Liver (tissue), 9 donors: ENCODE measurements around the gene SAMD4A. TPM values are rescaled to one million over a fixed set of nuclear protein-coding genes. Genes with fewer than 3 reads are reported as not detected.

Experiments
- DNase-seq: peaks from one replicate; pipeline ENCODE4 v3.0.0-alpha.2; 2017; ENCODE audit warnings: low spot score
- H3K27ac ChIP-seq, 2 donors: one replicate each; pipeline ENCODE4 v1.7.0; 2013; ENCODE audit warnings: inconsistent platforms in 2 of 2, low read length in 2 of 2, control low read depth in 1 of 2, low read depth in 1 of 2, mild to moderate bottlenecking in 1 of 2
- H3K27me3 ChIP-seq, 4 donors: one replicate each; pipeline versions ENCODE4 v1.6.1 to v1.7.0; 2013; ENCODE audit warnings: low read length in 3 of 4, inconsistent platforms in 1 of 4, mild to moderate bottlenecking in 1 of 4, moderate library complexity in 1 of 4; ENCODE audit not compliant: control insufficient read depth in 4 of 4, insufficient read depth in 4 of 4
- H3K36me3 ChIP-seq, 4 donors: one replicate each; pipeline versions ENCODE4 v1.6.1 to v1.7.0; 2013; ENCODE audit warnings: low read length in 3 of 4, mild to moderate bottlenecking in 3 of 4, low read depth in 1 of 4, moderate library complexity in 1 of 4; ENCODE audit not compliant: control insufficient read depth in 4 of 4, insufficient read depth in 3 of 4
- H3K4me1 ChIP-seq, 4 donors: one replicate each; pipeline versions ENCODE4 v1.6.1 to v1.7.0; 2013; ENCODE audit warnings: low read length in 3 of 4, mild to moderate bottlenecking in 3 of 4, moderate library complexity in 1 of 4; ENCODE audit not compliant: control insufficient read depth in 4 of 4, insufficient read depth in 4 of 4
- H3K4me3 ChIP-seq, 3 donors: one replicate each; pipeline versions ENCODE4 v1.6.1 to v1.7.0; 2013; ENCODE audit warnings: low read length in 3 of 3, control low read depth in 1 of 3, low read depth in 1 of 3, mild to moderate bottlenecking in 1 of 3
- H3K9ac ChIP-seq, 2 donors: one replicate each; pipeline ENCODE4 v1.7.0; 2013; ENCODE audit warnings: low read length in 2 of 2, mild to moderate bottlenecking in 2 of 2, moderate library complexity in 2 of 2, control low read depth in 1 of 2, low read depth in 1 of 2
- H3K9me3 ChIP-seq, 4 donors: one replicate each; pipeline versions ENCODE4 v1.6.1 to v1.7.0; 2013; ENCODE audit warnings: low read length in 3 of 4; ENCODE audit not compliant: control insufficient read depth in 4 of 4
- EGR1 ChIP-seq, 2 donors: IDR thresholded peaks; 2 replicates each; pipeline ENCODE4 v1.6.1; 2016 to 2018; ENCODE audit warnings: antibody characterized with exemption in 2 of 2, low read depth in 2 of 2
- FOXA1 ChIP-seq: IDR thresholded peaks from 2 replicates; pipeline ENCODE4 v1.6.1; 2016; ENCODE audit warnings: antibody characterized with exemption
- FOXA2 ChIP-seq: IDR thresholded peaks from 2 replicates; pipeline ENCODE4 v1.6.1; 2016; ENCODE audit warnings: antibody characterized with exemption
- HNF4A ChIP-seq, 2 donors: conservative IDR thresholded peaks; 2 replicates each; pipeline ENCODE4 v1.6.1; 2016; ENCODE audit warnings: antibody characterized with exemption in 2 of 2, mild to moderate bottlenecking in 2 of 2
- MAX ChIP-seq: IDR thresholded peaks from 2 replicates; pipeline ENCODE4 v1.6.1; 2016; ENCODE audit warnings: antibody characterized with exemption
- RAD21 ChIP-seq, 2 donors: IDR thresholded peaks; 2 replicates each; pipeline ENCODE4 v1.6.1; 2016; ENCODE audit warnings: antibody characterized with exemption in 2 of 2, mild to moderate bottlenecking in 2 of 2
- WGBS: extraction: QIAGEN DNeasy Blood & Tissue Kit; methylation state at CpG from one replicate; pipeline ENCODE4 v1.1.7; 2013; 5-methylcytosine and 5-hydroxymethylcytosine counted together
- polyA plus RNA-seq, 2 donors: library from polyadenylated mRNA; stranded (reverse) in 1 of 2; unstranded in 1 of 2; fragments of 200-250 nt in 1 of 2; fragments of >200 nt in 1 of 2; fragmentation: Nextera tagmentation in 1 of 2; extraction: Ambion mirVana in 1 of 2; gene quantifications; one replicate each; pipeline versions ENCODE4 v1.2.1 to v1.2.3, GENCODE V29; 2013 to 2015
- total RNA-seq, 2 donors: library from RNA; depleted of rRNA; stranded (reverse); fragments of >200 nt; gene quantifications; one replicate each; pipeline ENCODE4 v1.2.3, GENCODE V29; 2014
- TF ChIP-seq, protein P1 (sequence below): IDR thresholded peaks from 2 replicates; pipeline ENCODE4 v1.6.1; 2016; ENCODE audit warnings: antibody characterized with exemption
- TF ChIP-seq, protein P2 (sequence below): IDR thresholded peaks from 2 replicates; pipeline ENCODE4 v1.6.1; 2016; ENCODE audit warnings: antibody characterized with exemption, mild to moderate bottlenecking
- donor health status: healthy.
- donor health status: healthy.
- donor health status: healthy.
- donor health status: healthy.
- donor health status: healthy.

The SAMD4A gene
- total and polyA plus RNA-seq, 4 donors, result 4.3 to 17.8 (median 8.1) TPM

GRCh38 chr14:54774824-54775223 is 207.9 kb downstream of the SAMD4A start:
- H3K4me1 ChIP-seq, result peaks cover 11 to 67% (median 56%) of the 10 kb centered on the region in 4 donors
- H3K36me3 ChIP-seq, result peaks cover 0 to 6% (median 3%) of the 10 kb centered on the region in 4 donors
- no peak for DNase-seq
- 93% methylated on average over 15 of the region's 15 CpGs for WGBS
- TF ChIP-seq FOXA2, result no peak
- no peak for TF ChIP-seq FOXA1
- no peak for TF ChIP-seq RAD21 (IDR thresholded peaks at IDR 0.05)
- no peak for TF ChIP-seq EGR1 (IDR thresholded peaks at IDR 0.05; ENCODE audit: low read depth in 2 of 2)
- no peak overlapping the region for H3K9ac ChIP-seq
- no peaks in the 10 kb centered on the region for H3K9me3 ChIP-seq
- H3K27ac ChIP-seq, result peak overlapping the region in 1 of 2 donors; percentile 19
- H3K27me3 ChIP-seq, result no peaks in the 10 kb centered on the region
- H3K4me3 ChIP-seq, result no peak overlapping the region

DNA sequence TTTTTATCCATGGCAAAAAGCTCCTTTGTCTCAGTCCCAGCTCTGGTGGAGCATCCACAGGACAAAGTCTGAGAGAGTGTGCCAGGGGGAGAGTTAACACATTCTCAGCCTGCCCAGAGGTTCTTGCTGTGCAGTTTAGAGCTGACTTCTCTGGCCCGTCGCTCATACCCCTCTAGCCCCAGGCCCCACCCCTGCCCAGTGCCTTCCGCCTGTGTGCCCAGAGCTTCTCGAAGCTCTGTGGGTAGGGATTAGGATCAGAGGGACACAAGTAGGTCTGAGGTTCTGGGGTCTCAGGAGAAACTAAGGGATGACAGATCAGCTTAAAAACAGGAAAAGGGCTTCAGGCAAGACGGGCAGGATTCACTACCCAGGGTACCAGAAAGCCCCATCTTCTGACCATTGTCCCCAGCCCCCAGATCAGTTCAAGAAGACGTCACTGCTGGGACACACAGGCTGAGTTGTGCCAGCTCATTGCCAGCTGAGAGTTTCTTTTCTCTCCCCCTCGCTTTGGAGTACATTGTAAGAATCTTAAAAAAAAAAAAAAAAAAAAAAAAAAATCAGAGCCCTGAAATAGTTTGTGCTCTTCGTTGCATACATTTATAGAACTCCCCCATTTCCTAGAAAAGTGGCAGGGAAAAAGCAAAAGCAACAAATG is 208.7 kb downstream of the SAMD4A start:
- WGBS, result 74% methylated on average over 8 of the region's 8 CpGs
- Histone ChIP-seq H3K9ac (peak overlapping the region in 1 of 2 donors; percentile 38), H3K27ac (peak overlapping the region; percentile 33), H3K36me3 (peaks cover 0 to 5% (median 2%) of the 10 kb centered on the region in 4 donors), H3K27me3 (no peaks in the 10 kb centered on the region), H3K9me3 (no peaks in the 10 kb centered on the region), H3K4me3 (no peak overlapping the region), H3K4me1 (peaks cover 11 to 67% (median 56%) of the 10 kb centered on the region in 4 donors)
- DNase-seq, result no peak
- TF ChIP-seq, protein P1, sequence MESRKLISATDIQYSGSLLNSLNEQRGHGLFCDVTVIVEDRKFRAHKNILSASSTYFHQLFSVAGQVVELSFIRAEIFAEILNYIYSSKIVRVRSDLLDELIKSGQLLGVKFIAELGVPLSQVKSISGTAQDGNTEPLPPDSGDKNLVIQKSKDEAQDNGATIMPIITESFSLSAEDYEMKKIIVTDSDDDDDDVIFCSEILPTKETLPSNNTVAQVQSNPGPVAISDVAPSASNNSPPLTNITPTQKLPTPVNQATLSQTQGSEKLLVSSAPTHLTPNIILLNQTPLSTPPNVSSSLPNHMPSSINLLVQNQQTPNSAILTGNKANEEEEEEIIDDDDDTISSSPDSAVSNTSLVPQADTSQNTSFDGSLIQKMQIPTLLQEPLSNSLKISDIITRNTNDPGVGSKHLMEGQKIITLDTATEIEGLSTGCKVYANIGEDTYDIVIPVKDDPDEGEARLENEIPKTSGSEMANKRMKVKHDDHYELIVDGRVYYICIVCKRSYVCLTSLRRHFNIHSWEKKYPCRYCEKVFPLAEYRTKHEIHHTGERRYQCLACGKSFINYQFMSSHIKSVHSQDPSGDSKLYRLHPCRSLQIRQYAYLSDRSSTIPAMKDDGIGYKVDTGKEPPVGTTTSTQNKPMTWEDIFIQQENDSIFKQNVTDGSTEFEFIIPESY, result no peak
- TF ChIP-seq MAX, result no peak
- TF ChIP-seq, protein P2, sequence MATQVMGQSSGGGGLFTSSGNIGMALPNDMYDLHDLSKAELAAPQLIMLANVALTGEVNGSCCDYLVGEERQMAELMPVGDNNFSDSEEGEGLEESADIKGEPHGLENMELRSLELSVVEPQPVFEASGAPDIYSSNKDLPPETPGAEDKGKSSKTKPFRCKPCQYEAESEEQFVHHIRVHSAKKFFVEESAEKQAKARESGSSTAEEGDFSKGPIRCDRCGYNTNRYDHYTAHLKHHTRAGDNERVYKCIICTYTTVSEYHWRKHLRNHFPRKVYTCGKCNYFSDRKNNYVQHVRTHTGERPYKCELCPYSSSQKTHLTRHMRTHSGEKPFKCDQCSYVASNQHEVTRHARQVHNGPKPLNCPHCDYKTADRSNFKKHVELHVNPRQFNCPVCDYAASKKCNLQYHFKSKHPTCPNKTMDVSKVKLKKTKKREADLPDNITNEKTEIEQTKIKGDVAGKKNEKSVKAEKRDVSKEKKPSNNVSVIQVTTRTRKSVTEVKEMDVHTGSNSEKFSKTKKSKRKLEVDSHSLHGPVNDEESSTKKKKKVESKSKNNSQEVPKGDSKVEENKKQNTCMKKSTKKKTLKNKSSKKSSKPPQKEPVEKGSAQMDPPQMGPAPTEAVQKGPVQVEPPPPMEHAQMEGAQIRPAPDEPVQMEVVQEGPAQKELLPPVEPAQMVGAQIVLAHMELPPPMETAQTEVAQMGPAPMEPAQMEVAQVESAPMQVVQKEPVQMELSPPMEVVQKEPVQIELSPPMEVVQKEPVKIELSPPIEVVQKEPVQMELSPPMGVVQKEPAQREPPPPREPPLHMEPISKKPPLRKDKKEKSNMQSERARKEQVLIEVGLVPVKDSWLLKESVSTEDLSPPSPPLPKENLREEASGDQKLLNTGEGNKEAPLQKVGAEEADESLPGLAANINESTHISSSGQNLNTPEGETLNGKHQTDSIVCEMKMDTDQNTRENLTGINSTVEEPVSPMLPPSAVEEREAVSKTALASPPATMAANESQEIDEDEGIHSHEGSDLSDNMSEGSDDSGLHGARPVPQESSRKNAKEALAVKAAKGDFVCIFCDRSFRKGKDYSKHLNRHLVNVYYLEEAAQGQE, result no peak

DNA sequence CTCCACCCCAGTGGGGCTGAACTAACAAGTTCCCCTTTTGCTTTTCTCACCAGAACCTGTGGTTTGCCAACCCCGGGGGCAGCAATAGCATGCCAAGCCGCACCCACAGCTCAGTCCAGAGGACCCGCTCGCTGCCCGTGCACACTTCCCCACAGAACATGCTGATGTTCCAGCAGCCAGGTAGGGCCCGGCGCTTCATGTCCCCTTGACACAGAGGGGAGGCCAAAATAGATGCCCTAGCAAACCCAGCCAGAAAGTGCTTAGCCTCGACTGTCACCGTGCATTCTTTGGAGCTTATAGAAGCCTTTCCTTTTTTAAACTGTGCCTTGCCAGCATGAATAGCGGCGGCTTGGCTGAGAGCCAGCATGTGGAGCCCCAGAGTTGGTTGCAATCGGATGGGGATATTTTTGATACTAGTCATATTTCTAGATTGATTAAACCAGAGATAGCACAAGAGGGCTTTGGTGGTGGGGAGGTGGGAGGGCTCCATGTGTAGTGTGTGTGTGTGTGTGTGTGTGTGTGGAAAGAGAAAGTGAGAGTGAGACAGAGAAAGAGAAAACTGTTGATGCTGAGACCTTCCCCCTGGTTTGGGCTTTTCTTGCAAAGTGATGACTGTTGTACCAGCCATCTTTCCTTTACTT is 209.6 kb downstream of the SAMD4A start:
- Histone ChIP-seq H3K4me1 (peaks cover 11 to 64% (median 51%) of the 10 kb centered on the region in 4 donors), H3K36me3 (peaks cover 0 to 3% (median 2%) of the 10 kb centered on the region in 4 donors), H3K27ac (peak overlapping the region; percentile 33 to 81), H3K9ac (peak overlapping the region in 1 of 2 donors; percentile 42), H3K9me3 (no peaks in the 10 kb centered on the region), H3K4me3 (no peak overlapping the region), H3K27me3 (no peaks in the 10 kb centered on the region)
- 25% methylated on average over 12 of the region's 12 CpGs for WGBS
- DNase-seq, result no peak
- TF ChIP-seq HNF4A (conservative IDR thresholded peaks at IDR 0.05) (no peak), FOXA1 (no peak)
- TF ChIP-seq, protein P2, result peak; percentile 18
